Measurements from ENCODE around the gene PINK1. TPM values are rescaled to one million over a fixed set of nuclear protein-coding genes. Genes with fewer than 3 reads are reported as not detected.

PINK1 gene
- total and polyA plus RNA-seq, 2 of the 13 experiments (the other 11 are each of a cell fraction or from before 2014, with no cell fraction given): 15.3 to 16.1 TPM

DNA sequence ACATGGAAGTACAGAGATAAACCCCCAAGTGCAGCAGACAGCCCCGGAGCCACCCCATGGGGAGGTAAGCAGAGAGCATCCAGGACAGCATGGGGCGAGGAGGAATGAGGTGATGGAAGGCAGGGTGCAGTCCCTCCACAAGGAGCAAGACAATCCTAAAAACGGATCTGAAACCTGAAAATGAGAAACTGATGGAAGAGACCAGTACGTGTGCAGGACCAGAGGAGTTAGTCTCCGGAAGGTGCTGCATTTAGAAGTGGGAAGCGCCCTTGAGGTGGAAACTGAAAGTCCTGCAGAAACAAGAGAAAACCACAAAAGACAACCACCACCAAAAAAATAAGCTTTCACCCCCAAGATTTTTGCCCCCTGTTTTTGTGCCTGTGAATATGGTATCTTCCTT, 45.3 kb downstream of the PINK1 start (continued):
- no peak for TF ChIP-seq POLR2AphosphoS2 (IDR thresholded peaks at IDR 0.05; ENCODE audit: low read depth, low read length)
- no peak for TF ChIP-seq ATF7-NPFF (CRISPR knock-in tag; IDR thresholded peaks at IDR 0.05; ENCODE audit: low read depth)

- 4% methylated on average over 5 of the region's 5 CpGs for WGBS (ENCODE audit: low lambda C conversion rate)
- no peak overlapping the region for H3K4me3 ChIP-seq (replicated peaks in 1 of 3; ENCODE audit: insufficient read depth in 1 of 3, low read depth in 2 of 3, low read length in 3 of 3)
- intact Hi-C loops (cut with micrococcal nuclease; ENCODE audit: unreplicated experiment) (no loop called here), in situ Hi-C loops (cut with HindIII; ENCODE audit: extremely low pct_ligation_motif_present, low pct_unique_long_range_greater_than_20kb) (no loop called here)
- DNase-seq (ENCODE audit: low spot score) (no peak), ATAC-seq (no peak), FAIRE-seq (peak; percentile 62)
- H4K20me1 ChIP-seq (ENCODE audit: insufficient read depth, low read length): no peaks in the 10 kb centered on the region
- H3K4me2 ChIP-seq (ENCODE audit: low read depth, low read length): peak overlapping the region; percentile 25; the same call in 1 of the 2 replicates
- peaks cover 2 to 33% of the 10 kb centered on the region in 2 experiments; a peak in 4 of 5 replicates for H3K27me3 ChIP-seq (ENCODE audit: control insufficient read depth in 1 of 2, insufficient read depth in 2 of 2, low read length in 2 of 2)
- no peak overlapping the region for H3K27ac ChIP-seq (ENCODE audit: extremely low read length, insufficient read depth, low read length)
- no peaks in the 10 kb centered on the region for H3K36me3 ChIP-seq (replicated peaks in 1 of 2; ENCODE audit: control insufficient read depth in 1 of 2, insufficient read depth in 2 of 2, low read length in 2 of 2)
- no peaks in the 10 kb centered on the region for H3K9me3 ChIP-seq (ENCODE audit: low read length)
- POLR2A ChIA-PET: interaction anchor here (1.1 to 1.9 kb wide), 2 partner anchors 19 to 107 kb away, joined by 4 to 7 read pairs; partner anchors contain the start of genes DDOST and HP1BP3
- no peak overlapping the region for H3K9ac ChIP-seq (ENCODE audit: insufficient read depth, low read depth, low read length)
- no TSS peak for BruUV-seq (replicated peaks)
- no peak overlapping the region for H2AFZ ChIP-seq (ENCODE audit: low read length)
- CTCF ChIA-PET (ENCODE audit: low intra/inter-chr PET ratio, low total read pairs): no interaction called here
- no peaks in the 10 kb centered on the region for H3K79me2 ChIP-seq (ENCODE audit: insufficient read depth, low read length)
- H3K4me1 ChIP-seq (ENCODE audit: insufficient read depth, low read length): peaks cover 19% of the 10 kb centered on the region
- TF ChIP-seq, protein P1, sequence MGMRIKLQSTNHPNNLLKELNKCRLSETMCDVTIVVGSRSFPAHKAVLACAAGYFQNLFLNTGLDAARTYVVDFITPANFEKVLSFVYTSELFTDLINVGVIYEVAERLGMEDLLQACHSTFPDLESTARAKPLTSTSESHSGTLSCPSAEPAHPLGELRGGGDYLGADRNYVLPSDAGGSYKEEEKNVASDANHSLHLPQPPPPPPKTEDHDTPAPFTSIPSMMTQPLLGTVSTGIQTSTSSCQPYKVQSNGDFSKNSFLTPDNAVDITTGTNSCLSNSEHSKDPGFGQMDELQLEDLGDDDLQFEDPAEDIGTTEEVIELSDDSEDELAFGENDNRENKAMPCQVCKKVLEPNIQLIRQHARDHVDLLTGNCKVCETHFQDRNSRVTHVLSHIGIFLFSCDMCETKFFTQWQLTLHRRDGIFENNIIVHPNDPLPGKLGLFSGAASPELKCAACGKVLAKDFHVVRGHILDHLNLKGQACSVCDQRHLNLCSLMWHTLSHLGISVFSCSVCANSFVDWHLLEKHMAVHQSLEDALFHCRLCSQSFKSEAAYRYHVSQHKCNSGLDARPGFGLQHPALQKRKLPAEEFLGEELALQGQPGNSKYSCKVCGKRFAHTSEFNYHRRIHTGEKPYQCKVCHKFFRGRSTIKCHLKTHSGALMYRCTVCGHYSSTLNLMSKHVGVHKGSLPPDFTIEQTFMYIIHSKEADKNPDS (CRISPR knock-in tag; IDR thresholded peaks at IDR 0.05): no peak
- TF ChIP-seq RARA (CRISPR knock-in tag; IDR thresholded peaks at IDR 0.05) (peak; percentile 91), SOX6 (IDR thresholded peaks at IDR 0.05) (no peak), SOX6 (CRISPR knock-in tag; IDR thresholded peaks at IDR 0.05) (peak; percentile 27; the same call in 1 of the 2 replicates), SKI (IDR thresholded peaks at IDR 0.05; ENCODE audit: partially characterized antibody) (peak; percentile 57), ZNF530 (CRISPR knock-in tag; IDR thresholded peaks at IDR 0.05; ENCODE audit: low read depth) (no peak), ZHX2 (IDR thresholded peaks at IDR 0.05; ENCODE audit: low read depth) (no peak), ZHX2 (CRISPR knock-in tag; IDR thresholded peaks at IDR 0.05; ENCODE audit: borderline replicate concordance) (no peak), TBL1XR1 (IDR thresholded peaks at IDR 0.05; ENCODE audit: borderline replicate concordance, low read length, partially characterized antibody) (peak; percentile 54), SKIL (CRISPR knock-in tag; IDR thresholded peaks at IDR 0.05; ENCODE audit: borderline replicate concordance) (peak; percentile 46; the same call in 1 of the 2 replicates)
Observed at GRCh38 chr1:20680269-20680668, 47.0 kb downstream of the PINK1 start.

Data from HepG2 (cell line).